Measurements from ENCODE around the gene STIM1.
"Not testable (repeated sequence)": the region's sequence is repeated elsewhere in the genome, so short reads cannot be mapped to it uniquely, and the experiment has no call there.

Gene STIM1

GRCh38 chr11:3854660-3854976 lies 846 bp upstream of the STIM1 start:
- DNase-seq (ENCODE audit: low spot score): no peak

GRCh38 chr11:3855808-3856491 lies 486 bp downstream of the STIM1 start:
- DNase-seq (ENCODE audit: low spot score): peak; percentile 45

GRCh38 chr11:3856856-3857553 lies 1.5 kb downstream of the STIM1 start:
- no peak for DNase-seq (ENCODE audit: low spot score)

GRCh38 chr11:3857628-3858027 lies 2.2 kb downstream of the STIM1 start:
- DNase-seq (ENCODE audit: low spot score): no peak

GRCh38 chr11:3859373-3859881 lies 4.0 kb downstream of the STIM1 start:
- DNase-seq (ENCODE audit: low spot score): no peak

- DNase-seq (ENCODE audit: low spot score): no peak
These were observed 4.9 kb downstream of the STIM1 start for GRCh38 chr11:3860375-3860774.

- not testable (repeated sequence) for DNase-seq (ENCODE audit: low spot score)
These were observed 5.5 kb downstream of the STIM1 start for GRCh38 chr11:3860898-3861393.

- DNase-seq (ENCODE audit: low spot score): no peak
These were observed 6.2 kb downstream of the STIM1 start for GRCh38 chr11:3861683-3862082.

GRCh38 chr11:3865388-3866193 lies 10.1 kb downstream of the STIM1 start:
- DNase-seq (ENCODE audit: low spot score): no peak

GRCh38 chr11:3866206-3866605 lies 10.7 kb downstream of the STIM1 start:
- no peak for DNase-seq (ENCODE audit: low spot score)

- no peak for DNase-seq (ENCODE audit: low spot score)
These were observed 11.4 kb downstream of the STIM1 start for GRCh38 chr11:3866836-3867208.

- DNase-seq (ENCODE audit: low spot score): no peak
These were observed 12.0 kb downstream of the STIM1 start for GRCh38 chr11:3867209-3868091.

- no peak for DNase-seq (ENCODE audit: low spot score)
These were observed 18.4 kb downstream of the STIM1 start for GRCh38 chr11:3873712-3874349.

- no peak for DNase-seq (ENCODE audit: low spot score)
These were observed 21.1 kb downstream of the STIM1 start for GRCh38 chr11:3876613-3877012.

GRCh38 chr11:3877364-3878257 lies 22.1 kb downstream of the STIM1 start:
- no peak for DNase-seq (ENCODE audit: low spot score)

GRCh38 chr11:3878258-3878584 lies 22.8 kb downstream of the STIM1 start:
- DNase-seq (ENCODE audit: low spot score): no peak

- DNase-seq (ENCODE audit: low spot score): no peak
These were observed 23.9 kb downstream of the STIM1 start for GRCh38 chr11:3879216-3879966.

- DNase-seq (ENCODE audit: low spot score): no peak
These were observed 24.6 kb downstream of the STIM1 start for GRCh38 chr11:3879967-3880542.

GRCh38 chr11:3880724-3881123 lies 25.3 kb downstream of the STIM1 start:
- DNase-seq (ENCODE audit: low spot score): no peak
